Measurements from ENCODE around the gene SMPD2.
A peak's percentile ranks its signal among the peaks of the same experiment; 100 is the strongest.
"Not testable (repeated sequence)": the region's sequence is repeated elsewhere in the genome, so short reads cannot be mapped to it uniquely, and the experiment has no call there.

The SMPD2 gene

GRCh38 chr6:109461205-109461604 lies 20.7 kb downstream of the SMPD2 start:
- DNase-seq: not testable (repeated sequence)

DNA sequence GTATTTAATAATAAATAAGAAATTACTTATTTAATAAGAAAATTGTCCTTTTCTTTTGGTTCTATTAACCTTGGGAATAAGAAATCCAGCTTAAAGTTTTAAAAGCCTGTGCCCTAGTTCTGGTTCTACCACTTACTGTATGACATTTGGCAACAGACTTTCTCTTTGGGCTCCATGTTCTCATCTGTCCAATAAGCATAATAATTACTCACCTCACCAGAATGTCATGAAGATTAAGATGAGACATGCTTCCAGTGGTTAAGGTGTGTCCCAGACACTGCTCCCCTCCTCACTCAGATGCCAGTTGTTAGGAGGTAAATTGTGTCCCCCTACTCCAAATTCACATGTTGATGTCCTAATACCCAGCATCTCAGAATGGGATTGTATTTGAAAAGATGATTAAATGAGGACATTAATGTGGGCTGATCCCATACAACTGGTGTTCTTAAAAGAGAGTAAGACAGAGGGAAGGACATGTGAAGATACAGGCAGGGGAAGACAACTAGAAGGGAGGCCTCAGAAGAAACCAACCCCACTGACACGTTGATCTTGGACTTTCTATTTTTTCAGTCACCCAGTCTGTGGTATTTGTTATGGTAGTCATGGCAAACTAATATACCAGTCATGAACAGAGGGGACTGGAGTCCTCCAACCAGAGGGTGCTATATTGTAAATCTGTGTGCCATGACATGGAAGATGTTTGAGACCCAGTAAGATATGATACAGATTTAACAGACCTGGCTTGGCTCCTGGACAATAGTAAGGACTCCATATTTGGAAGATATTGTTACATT lies 21.4 kb downstream of the SMPD2 start:
- no peak for DNase-seq

DNA sequence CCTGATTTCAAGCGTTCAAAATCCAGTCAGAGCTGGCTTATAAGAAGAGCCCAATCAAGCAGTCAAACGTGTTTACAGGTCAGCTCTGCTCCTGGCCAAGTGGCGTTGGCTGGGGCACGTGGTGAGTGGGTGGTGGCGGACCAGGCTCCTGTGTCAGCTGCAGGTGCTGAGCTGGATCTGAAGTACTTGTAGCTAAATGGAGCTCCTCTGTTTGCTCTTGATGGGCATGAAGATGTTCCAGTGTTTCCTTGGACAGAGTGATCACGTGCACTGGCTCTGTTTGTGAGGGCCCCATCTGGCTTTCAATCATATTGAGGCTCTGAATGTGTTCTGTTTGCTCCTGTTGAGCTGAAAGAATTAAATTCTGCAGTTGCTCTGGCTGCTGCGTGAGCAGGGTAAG lies 25.2 kb downstream of the SMPD2 start:
- DNase-seq: no peak

DNA sequence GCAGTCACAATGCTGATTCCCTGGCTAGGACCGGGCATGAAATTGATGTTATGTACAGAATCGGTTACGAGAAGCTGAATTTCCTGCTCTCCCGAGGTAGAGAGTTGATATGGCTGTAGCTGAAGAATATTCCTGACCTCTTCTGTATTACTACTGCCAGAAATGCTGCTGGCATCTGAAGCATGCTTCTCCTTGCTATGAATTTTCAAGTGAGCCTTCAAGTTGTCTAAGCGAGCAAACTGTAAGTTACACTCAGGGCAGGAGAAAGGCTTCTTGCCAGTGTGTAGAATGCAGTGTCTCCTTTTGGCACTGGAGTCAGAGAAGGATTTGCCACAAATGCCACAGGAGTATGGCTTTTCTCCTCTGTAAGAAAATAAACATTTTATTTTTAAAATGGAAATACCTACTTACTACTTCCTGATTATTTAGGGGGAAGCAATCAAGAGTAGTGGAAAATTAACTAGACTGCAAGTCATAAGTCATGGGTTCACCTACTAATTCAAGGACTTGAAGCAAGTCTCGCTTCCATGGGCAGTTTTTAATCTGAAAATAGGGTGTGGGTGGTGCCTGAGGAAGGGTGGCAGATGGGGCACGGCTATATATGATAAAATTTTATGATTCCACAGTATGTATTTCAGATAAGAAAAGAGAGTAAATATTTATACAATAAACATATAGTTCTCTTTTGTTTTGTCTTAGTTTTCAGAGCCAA lies 25.8 kb downstream of the SMPD2 start:
- DNase-seq: no peak

DNA sequence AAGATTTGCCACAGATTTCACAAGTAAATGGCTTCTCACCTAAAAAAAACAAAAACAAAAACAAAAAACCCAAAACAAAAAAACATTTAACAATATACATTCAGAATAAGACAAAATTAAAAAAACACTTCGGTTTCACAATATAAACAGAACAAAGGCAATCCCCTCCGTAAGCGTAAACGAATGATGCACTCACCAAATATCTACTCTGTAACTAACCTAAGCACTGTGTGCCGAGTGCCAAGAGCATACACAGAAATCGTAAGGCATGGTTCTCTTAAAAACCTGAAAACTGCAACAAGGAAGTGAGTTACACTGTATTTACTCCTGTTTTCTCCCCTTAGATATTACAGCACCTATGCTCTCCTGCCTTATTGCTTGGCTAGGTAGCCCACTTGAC lies 27.2 kb downstream of the SMPD2 start:
- DNase-seq: no peak

GRCh38 chr6:109469591-109470189 lies 29.2 kb downstream of the SMPD2 start:
- no peak for DNase-seq

DNA sequence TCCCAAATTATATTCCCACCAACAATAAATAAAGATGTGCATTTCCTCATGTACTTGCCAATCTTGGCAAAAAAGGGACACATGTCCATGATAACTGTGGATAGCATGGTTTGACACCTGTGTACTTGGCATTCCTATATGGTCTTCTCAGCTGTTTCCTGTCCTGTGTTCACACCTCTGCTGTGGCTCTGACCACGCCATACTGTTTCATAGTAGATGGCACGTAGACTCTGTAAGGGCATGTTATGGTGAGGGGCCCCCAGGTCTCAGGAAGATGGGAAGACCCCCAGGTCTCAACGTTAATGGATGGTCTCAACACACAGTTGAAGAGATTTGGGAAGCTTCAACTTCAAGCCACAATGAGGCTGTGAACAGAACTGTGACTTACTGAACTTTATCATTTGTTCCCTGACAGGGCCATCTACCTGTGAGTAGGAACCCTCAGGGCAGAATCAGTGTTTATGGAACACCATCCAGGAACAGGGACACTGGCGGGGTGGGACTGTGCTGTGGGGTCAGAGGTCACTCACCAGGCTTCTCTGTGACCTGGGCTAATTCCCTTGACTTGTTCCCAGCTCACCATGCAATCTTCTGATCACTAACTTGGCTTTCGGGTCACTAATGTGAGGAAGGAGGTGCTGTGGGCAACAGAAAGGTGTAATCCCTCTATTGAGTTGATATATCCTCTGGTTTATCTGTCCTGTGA lies 30.7 kb downstream of the SMPD2 start:
- DNase-seq: no peak

DNA sequence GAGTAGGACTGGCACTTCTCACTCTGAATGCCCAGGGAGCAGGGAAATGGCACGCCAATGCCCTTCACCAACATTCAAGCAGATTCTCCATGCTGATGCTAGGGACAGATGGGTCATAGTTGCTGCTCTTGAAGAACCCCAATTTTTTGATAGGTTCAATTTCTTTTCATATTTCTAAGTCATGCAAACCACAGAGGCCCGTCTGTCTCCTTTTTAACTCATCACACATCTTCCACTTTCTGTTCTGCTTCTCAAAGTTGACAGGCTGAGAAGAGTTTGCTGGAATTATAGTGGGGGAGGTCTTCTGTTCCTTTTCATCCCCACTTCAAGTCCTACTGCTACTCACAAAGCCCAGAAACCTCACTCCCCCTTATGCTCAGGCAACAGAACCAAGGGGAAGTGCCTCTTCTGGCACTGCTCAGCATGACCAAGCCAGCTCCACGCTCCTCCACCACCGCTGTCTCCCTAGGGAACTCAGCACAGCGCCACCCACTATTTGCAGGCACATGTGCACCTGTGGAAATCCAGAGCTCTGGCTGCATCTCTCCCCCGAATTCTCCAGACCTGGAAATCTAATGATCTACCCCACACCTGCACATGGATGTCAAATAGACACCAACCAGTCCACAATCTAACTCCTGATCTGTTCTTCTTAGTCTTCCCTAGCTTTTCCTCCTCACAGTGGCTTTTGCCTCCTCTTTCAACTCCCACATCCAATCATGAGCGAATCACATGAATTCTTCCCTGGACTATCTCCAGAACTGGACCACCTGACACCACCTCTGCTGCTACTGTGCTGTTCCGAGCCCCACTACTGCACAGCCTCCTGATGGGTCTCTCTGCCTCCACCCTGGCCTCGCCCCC lies 31.8 kb downstream of the SMPD2 start:
- DNase-seq: no peak

DNA sequence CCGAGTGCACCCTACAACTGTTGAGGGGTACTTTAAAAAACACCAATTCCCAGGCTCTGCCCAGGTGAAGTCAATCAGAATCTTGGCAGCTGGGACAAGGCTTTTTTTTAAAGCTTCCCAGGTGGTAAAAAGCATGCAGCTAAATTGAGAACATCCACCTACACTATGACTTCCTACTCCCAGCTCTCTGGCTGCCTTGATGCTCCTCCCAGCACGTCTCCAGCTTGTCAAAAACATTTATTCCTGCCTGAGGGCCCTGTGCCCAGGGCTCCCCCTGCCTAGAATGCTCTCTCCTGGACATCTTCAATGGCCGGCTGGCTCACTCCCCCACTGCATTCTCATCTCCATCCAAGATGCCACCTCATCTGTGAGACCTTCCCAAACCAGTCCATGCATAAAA lies 32.6 kb downstream of the SMPD2 start:
- DNase-seq: no peak

GRCh38 chr6:109474995-109475394 lies 34.5 kb downstream of the SMPD2 start:
- DNase-seq: no peak

DNA sequence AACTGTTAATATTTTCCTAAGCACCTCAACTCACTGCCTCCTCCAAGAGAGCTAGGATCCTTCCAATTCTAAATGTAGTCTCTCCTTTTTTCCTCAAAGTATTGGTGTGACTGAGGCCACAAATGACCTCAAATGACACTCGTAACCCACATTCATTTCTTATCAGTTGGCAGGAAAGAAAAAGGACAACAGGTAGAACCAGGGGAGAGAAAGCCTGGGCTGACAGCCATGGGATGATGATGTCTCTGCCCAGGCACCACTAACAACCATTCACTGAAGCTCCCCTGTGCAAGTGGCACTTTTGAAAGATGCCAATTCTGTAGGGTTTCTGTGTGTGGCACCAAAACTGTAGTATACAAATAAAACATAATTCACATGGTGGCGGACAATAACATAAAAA lies 35.1 kb downstream of the SMPD2 start:
- DNase-seq: no peak

GRCh38 chr6:109477184-109477583 lies 36.7 kb downstream of the SMPD2 start:
- no peak for DNase-seq

- no peak for DNase-seq
Measured at GRCh38 chr6:109477725-109478124, 37.2 kb downstream of the SMPD2 start.

DNA sequence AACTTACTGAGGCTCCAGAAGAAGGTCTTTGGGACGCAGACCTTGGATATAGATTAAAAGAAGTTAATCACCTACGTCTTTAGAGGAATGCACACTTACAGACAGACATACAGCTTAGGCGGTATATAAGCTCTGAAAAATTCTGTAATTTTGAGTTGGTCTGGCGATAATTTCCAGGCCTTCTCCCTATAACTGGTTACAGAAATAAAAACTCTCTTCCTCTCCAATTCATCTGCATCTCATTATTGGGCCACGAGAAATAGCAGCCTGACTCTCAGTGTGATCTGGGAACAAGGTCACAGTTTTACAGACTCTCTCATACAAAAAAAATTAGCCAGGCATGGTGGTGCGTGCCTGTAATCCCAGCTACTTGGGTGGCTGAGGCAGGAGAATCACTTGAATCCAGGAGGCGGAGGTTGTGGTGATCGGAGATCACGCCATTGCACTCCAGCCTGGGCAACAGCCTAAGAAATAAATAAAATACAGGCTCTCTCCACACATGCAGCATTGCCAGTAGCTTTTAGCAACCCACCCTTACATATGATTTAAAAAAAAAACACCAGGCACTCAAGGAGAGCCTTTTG lies 37.8 kb downstream of the SMPD2 start:
- DNase-seq: no peak

GRCh38 chr6:109478841-109479624 lies 38.5 kb downstream of the SMPD2 start:
- no peak for DNase-seq

DNA sequence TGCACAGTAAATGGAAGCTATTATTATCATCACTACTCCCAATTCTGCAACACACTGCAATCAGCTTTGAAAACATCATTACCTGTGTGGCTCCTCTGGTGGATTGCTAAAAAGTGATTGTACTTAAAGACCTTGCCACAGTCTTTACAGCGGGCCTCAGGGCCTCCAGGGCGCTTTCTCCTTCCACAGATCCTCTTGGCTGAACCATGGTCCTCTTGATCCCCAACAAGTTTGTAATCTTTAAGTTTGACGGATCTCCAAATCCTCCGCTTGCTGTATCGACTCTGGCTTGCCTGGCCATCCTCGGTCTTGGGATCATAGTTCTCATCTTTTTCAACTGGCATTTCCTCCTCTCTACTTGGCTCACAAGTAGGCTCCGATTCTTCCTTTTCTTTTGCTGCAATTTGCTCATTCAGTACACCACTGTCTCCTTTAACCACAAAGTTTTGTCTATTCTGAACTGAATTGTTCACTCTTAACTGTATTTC lies 40.5 kb downstream of the SMPD2 start:
- no peak for DNase-seq

GRCh38 chr6:109482905-109483734 lies 42.6 kb downstream of the SMPD2 start, which contains the start of gene ZBTB24:
Gene ZBTB24, minus strand, starts transcription at chr6:109483219. Its CDS starts 1,193 bp downstream, at chr6:109482026.
- peak; percentile 77 for DNase-seq

DNA sequence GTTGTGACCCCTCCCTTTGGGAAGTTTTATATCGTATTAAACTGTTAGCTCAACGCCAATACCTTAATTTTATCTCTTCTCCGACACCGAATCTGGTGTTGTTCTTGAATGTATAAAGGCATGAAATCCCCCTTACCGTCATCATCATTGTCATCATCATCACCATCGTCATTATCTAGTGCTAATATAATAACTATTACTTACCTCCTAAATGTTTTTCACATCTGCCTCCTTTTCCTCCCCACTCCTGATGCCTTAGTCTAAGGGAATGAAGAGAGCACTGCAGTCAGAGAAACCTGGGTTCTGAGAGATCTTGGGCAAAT lies 43.2 kb downstream of the SMPD2 start:
- DNase-seq: peak; percentile 50

DNA sequence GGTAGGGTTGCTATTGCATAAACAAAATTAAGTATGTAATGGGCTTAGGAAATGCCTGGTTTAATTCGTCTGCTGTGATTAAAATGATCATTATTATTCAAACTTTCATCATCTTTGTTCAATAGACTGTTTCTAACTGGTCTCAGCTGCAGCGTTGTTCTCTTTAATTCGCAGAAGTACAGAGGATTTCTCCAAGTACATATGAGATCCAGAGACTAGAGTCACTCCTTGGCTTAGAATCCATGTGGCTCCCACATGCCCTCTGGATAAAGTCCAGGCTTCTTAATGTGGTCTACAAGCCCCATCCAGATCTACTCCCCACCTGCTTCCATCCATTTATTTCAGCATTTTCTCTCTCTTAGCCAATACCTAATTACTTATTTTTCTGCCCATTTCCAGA lies 43.6 kb downstream of the SMPD2 start:
- no peak for DNase-seq
